ENCODE measurements around the gene SYNC. TPM values are rescaled to one million over a fixed set of nuclear protein-coding genes. Genes with fewer than 3 reads are reported as not detected.

The SYNC gene
- total RNA-seq, 1 experiment from 2014 or later: 0.20 TPM

- H3K4me3 Mint-ChIP-seq (ENCODE audit: unreplicated experiment): no peak overlapping the region
- peaks cover 6% of the 10 kb centered on the region for H3K4me1 Mint-ChIP-seq (ENCODE audit: low read depth, unreplicated experiment)
- H3K9me3 Mint-ChIP-seq (ENCODE audit: unreplicated experiment): no peaks in the 10 kb centered on the region
- ChIA-PET CTCF (no interaction called here), POLR2A (no interaction called here)
- H3K27ac Mint-ChIP-seq (ENCODE audit: unreplicated experiment): no peak overlapping the region
- H3K27me3 Mint-ChIP-seq (ENCODE audit: insufficient read depth, unreplicated experiment): no peaks in the 10 kb centered on the region
- H3K4me3 ChIP-seq (ENCODE audit: low read depth, low read length): no peak overlapping the region
- intact Hi-C loops (cut with micrococcal nuclease; ENCODE audit: unreplicated experiment): no loop called here
- DNase-seq: no peak
- BruUV-seq (replicated peaks): no TSS peak
- no peak for TF ChIP-seq CTCF (IDR thresholded peaks at IDR 0.05; ENCODE audit: insufficient read depth in 1 of 2, low read depth in 1 of 2, low read length in 1 of 2, severe bottlenecking in 1 of 2, unreplicated experiment in 1 of 2)
- no peaks in the 10 kb centered on the region for H3K36me3 ChIP-seq (ENCODE audit: control insufficient read depth, insufficient read depth, low read length)
- no peaks in the 10 kb centered on the region for H3K9me3 ChIP-seq
- H3K27me3 ChIP-seq (replicated peaks; ENCODE audit: control insufficient read depth, insufficient read depth, low read length): no peaks in the 10 kb centered on the region
- H3K36me3 Mint-ChIP-seq (ENCODE audit: insufficient read depth, unreplicated experiment): peaks cover 46% of the 10 kb centered on the region
- H3K4me1 ChIP-seq: no peaks in the 10 kb centered on the region
Measured at GRCh38 chr1:32683397-32683796, 19.2 kb downstream of the SYNC start.

- H3K36me3 ChIP-seq (ENCODE audit: control insufficient read depth, insufficient read depth, low read length): no peaks in the 10 kb centered on the region
Measured at GRCh38 chr1:32681999-32682398, 20.6 kb downstream of the SYNC start.

DNA sequence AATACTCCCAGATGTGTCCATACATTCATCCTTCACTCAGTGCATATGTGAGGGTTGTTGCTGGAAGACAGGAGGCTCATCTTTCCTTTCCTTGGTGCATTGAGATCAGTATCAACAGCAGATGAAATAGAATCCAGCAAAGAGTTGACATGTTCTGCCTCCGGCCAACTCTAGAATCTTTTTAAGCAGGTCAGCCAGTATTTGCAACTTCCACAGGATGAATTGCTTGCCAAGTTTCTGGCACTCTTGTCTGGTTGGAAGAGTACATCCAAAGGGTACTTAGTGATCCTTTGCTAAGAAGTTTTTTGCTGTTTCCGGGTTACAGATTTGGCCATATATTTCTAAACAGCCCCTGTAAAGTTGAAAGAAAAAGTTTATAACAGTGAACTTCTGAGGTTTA is 21.1 kb downstream of the SYNC start:
- H3K4me1 ChIP-seq: no peaks in the 10 kb centered on the region
- no peaks in the 10 kb centered on the region for H3K36me3 ChIP-seq (ENCODE audit: control insufficient read depth, insufficient read depth, low read length)
- H3K27me3 ChIP-seq (replicated peaks; ENCODE audit: control insufficient read depth, insufficient read depth, low read length): no peaks in the 10 kb centered on the region
- BruUV-seq (replicated peaks): no TSS peak
- peaks cover 48% of the 10 kb centered on the region for H3K36me3 Mint-ChIP-seq (ENCODE audit: insufficient read depth, unreplicated experiment)
- CTCF ChIA-PET: no interaction called here
- POLR2A ChIA-PET: no interaction called here
- TF ChIP-seq CTCF (IDR thresholded peaks at IDR 0.05; ENCODE audit: insufficient read depth in 1 of 2, low read depth in 1 of 2, low read length in 1 of 2, severe bottlenecking in 1 of 2, unreplicated experiment in 1 of 2): no peak
- no peak overlapping the region for H3K4me3 ChIP-seq (ENCODE audit: low read depth, low read length)
- H3K4me3 Mint-ChIP-seq (ENCODE audit: unreplicated experiment): no peak overlapping the region
- DNase-seq: no peak
- H3K27ac Mint-ChIP-seq (ENCODE audit: unreplicated experiment): no peak overlapping the region
- no peaks in the 10 kb centered on the region for H3K9me3 ChIP-seq
- H3K4me1 Mint-ChIP-seq (ENCODE audit: low read depth, unreplicated experiment): peaks cover 5% of the 10 kb centered on the region
- intact Hi-C loops (cut with micrococcal nuclease; ENCODE audit: unreplicated experiment): no loop called here
- no peaks in the 10 kb centered on the region for H3K27me3 Mint-ChIP-seq (ENCODE audit: insufficient read depth, unreplicated experiment)
- no peaks in the 10 kb centered on the region for H3K9me3 Mint-ChIP-seq (ENCODE audit: unreplicated experiment)

More at GRCh38 chr1:32681999-32682398, 20.6 kb downstream of the SYNC start:
- TF ChIP-seq CTCF (IDR thresholded peaks at IDR 0.05; ENCODE audit: insufficient read depth in 1 of 2, low read depth in 1 of 2, low read length in 1 of 2, severe bottlenecking in 1 of 2, unreplicated experiment in 1 of 2): no peak
- H3K9me3 Mint-ChIP-seq (ENCODE audit: unreplicated experiment): no peaks in the 10 kb centered on the region
- Histone ChIP-seq H3K4me1 (no peaks in the 10 kb centered on the region), H3K9me3 (no peaks in the 10 kb centered on the region), H3K4me3 (ENCODE audit: low read depth, low read length) (no peak overlapping the region), H3K27me3 (replicated peaks; ENCODE audit: control insufficient read depth, insufficient read depth, low read length) (no peaks in the 10 kb centered on the region)
- ChIA-PET POLR2A (no interaction called here), CTCF (no interaction called here)
- no peak overlapping the region for H3K4me3 Mint-ChIP-seq (ENCODE audit: unreplicated experiment)
- H3K36me3 Mint-ChIP-seq (ENCODE audit: insufficient read depth, unreplicated experiment): peaks cover 51% of the 10 kb centered on the region
- BruUV-seq (replicated peaks): no TSS peak
- peaks cover 6% of the 10 kb centered on the region for H3K4me1 Mint-ChIP-seq (ENCODE audit: low read depth, unreplicated experiment)
- H3K27me3 Mint-ChIP-seq (ENCODE audit: insufficient read depth, unreplicated experiment): no peaks in the 10 kb centered on the region
- H3K27ac Mint-ChIP-seq (ENCODE audit: unreplicated experiment): no peak overlapping the region
- intact Hi-C loops (cut with micrococcal nuclease; ENCODE audit: unreplicated experiment): no loop called here
- DNase-seq: no peak
